OCI-LY7 (cell line): ENCODE data around the gene NQO1.

Experiments
- CTCF ChIP-seq: fragments of 200-600 bp; sonication (generic); conservative IDR thresholded peaks from 2 replicates; pipeline ENCODE4 v1.5.1; 2014; ENCODE audit warnings: mild to moderate bottlenecking, antibody characterized with exemption, low read length, moderate library complexity, mixed read lengths
- EZH2phosphoT487 ChIP-seq: fragments of 200-600 bp; sonication (generic); IDR thresholded peaks from 2 replicates; pipeline ENCODE4 v1.6.1; 2018; ENCODE audit warnings: low read depth, borderline replicate concordance, mild to moderate bottlenecking, mixed run types, antibody characterized with exemption, low read length, moderate library complexity, mixed read lengths

- TF ChIP-seq CTCF (no peak), EZH2phosphoT487 (no peak)
Measured at GRCh38 chr16:69662901-69663300, 63.5 kb downstream of the NQO1 start.
